GM18499 (cell line): ENCODE data around the gene SLC25A13.

Experiments used
- ATAC-seq: cut with Tn5 transposase; IDR thresholded peaks from one replicate; pipeline ENCODE4 v1.9.1; 2021; ENCODE audit warnings: moderate number of reproducible peaks; ENCODE audit not compliant: insufficient read depth, unreplicated experiment

Gene SLC25A13

DNA sequence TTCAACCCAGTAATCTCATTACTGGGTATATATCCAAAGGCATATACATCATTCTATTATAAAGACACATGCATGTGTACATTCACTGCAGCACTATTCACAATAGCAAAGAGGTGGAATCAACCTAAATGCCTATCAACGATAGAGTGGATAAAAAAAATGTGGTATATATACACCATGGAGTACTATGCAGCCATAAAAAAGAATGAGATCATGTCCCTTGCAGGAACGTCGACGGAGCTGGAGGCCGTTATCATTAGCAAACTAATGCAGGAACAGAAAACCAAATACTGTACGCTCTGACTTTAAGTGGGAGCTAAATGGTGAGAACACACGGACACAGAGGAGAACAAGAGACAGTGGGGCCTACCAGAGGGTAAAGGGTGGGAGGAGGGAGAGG lies 105.5 kb downstream of the SLC25A13 start:
- ATAC-seq, result no peak

DNA sequence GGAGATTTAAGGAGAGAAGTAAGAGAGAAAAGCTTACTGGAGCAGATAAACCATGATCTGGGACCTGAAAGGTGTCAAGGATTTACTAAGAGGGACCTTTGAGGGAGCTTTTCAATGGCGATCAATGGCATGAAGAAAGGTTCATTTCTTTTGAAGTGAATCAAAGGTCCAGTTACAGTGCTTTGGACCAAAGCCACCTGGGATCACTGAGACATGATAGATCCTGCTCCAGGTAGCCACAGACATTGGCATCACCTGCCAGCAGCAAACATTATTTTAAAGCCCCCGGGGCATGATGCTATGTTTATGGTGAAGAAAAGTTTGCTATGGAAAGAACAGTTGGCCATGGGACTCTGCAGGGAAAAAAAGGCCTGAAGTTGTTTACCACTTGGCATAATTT lies 109.4 kb downstream of the SLC25A13 start:
- no peak for ATAC-seq

DNA sequence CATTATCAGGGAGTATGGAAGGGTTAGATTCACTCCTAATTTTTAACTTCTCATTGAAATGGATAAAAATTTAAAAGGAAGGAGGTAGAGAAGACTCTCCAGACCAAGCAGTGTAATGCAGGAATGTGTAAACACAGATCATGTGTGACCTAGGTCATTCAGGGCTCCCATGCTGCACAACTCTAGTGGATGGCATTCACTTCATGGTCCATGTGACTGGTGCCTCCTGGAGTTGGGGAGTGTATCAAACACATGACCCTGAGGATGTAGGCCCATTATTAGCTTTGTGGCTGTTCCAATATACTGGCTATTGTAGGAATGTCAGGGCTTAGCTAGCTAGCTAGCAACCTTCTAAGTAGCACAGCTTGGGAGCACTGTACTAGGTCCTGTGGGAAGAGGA lies 109.9 kb downstream of the SLC25A13 start:
- ATAC-seq, result no peak

DNA sequence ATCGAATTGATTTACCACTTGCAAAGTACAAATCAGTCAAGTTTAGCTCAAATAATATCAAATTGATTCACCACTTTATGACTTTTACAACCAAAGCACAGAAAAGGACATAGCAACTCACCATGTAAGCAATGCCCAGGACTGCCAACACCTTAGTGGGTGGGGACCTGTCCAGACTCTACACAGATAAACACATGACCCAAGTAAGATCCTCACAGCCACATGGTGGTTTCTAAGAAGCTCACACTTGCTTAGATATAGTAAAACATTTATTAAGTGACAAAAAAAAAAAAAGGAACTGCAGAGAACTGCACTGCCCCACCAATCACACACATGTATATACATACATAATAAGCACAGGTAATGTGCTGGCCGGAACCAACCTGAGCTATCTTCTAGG lies 116.2 kb downstream of the SLC25A13 start:
- ATAC-seq, result no peak

DNA sequence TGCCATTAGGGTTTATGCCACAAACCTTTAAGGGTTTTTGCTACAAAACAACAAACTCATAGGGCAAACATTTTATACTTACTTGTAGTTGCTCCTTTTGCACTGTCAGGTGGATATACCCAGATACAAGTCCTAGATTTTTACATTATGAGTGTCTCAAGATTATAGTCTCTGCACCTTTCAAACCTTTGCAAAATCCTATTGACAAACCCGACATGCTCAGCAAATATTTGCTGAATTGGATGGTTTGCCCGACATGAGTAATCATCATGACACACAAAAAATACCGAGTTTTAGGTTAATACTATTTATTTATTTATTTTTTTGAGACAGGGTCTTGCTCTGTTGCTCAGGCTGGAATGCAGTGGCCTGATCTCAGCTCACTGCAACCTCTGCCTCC lies 117.3 kb downstream of the SLC25A13 start:
- no peak for ATAC-seq

DNA sequence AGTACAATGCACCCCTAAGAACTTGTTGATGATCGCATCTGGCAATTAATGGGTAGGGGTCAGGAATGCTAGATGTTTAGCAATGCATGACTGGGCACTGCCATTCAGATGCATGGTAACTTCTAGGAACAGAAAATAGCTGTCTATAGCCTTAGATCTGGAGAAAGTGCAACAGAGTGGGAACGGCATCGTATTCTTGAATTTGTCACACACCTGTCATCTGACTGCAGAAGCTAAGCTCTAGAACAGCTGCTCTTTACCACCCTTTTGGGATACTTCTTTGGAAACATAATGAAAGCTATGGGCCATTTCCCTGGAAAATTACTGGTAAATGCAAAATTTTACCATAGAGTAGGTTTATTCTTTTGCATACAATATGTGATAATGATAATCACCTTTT lies 118.1 kb downstream of the SLC25A13 start:
- ATAC-seq, result no peak

DNA sequence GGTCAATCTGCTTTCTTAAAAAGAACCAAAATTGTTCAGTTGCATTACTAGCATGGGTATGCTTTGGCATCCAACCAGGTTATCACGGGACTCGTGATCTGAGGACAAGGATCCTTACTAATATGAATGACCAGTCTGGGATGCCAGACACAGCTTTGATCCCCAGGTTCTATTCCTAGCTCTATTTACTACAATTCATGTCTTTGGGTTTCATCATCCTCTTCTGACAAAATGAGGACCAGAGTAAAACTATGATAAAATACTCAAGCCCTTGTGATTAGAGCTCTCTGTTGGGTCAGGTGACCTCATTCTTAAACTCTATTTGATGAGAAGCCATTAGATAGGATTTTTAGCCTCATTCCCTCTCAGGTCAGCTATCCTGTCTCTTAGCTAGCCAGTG lies 119.8 kb downstream of the SLC25A13 start:
- ATAC-seq, result no peak

DNA sequence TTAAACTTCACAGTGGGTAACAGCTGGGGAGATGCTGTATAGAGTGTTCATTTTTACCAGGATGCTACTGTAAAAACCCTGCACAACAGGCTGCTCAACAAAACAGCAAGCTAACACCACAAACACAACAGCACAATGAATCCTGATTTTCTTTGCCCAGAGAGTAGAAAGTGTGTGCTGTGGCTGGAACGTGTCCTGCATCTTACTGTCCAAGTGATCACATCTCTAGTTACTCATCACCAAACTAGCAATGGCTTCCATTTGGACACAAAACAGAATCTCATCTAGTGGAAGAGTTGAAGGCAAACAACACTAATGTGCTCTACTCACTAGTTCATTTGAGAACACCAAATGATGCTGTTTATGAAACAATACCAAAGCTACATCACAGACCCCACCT lies 121.2 kb downstream of the SLC25A13 start:
- no peak for ATAC-seq

DNA sequence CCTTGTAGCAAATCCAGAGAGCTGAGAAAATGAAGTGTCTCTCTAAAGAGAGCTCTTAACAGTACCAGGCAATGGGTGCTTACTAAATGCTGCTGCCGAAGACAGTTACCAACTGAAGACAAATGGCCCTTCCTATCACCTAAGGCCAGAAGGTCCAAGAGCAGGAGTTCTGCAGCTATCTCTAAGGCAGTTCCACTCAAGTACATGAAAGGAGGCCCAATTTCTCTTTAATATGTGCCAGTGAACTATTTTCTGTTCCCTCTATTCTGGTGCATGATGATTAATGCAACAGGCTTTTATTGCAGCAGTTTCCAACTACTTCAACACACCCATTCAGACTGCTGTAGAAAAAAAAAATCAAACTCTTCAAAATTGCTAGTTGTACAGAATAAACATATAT lies 122.5 kb downstream of the SLC25A13 start:
- ATAC-seq, result no peak

DNA sequence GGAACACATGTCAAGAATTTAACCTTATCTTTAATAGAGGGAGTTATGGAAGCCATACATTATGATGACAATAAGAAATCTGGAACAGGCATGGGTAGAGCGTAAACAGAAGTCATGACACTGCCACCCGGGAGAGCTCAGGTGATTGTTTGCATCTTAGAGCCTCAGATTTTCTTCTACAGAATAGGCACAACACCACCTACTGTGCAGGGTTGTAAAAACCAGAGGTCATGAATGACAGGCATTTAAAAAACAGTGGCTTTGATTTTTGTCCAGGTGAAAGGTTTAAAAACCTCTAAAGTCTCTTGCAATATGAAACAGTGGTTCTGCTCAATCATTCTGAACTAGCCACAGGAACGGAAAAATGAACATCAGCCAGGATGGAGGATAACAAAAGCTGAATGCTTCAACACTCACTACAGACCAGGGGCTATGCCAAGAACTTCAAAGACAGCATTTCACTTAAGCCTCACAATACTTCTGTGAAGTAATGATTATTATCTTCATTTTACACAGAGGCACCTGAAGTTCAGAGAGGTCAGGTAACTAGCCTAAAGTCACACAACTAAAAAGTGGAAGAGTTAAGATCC lies 123.8 kb downstream of the SLC25A13 start:
- ATAC-seq, result no peak

DNA sequence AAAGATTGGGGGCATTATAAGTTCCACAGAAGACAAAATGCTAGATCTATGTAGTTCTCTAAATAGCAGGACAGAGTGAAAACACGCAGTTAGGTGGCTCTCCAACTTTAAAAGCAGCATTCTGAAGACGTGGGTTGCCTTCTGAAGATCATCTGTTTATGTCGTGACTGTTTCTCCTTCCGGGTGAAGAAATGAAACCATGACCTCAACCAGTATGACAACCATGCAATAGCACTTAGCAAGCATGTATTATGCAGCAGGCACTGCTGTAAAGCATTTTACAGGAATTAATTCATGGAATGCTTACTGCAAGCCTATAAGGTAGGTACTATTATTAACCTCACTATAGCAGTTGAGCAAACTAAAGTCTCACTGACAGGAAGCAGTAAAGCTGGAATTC lies 125.2 kb downstream of the SLC25A13 start:
- ATAC-seq, result no peak

DNA sequence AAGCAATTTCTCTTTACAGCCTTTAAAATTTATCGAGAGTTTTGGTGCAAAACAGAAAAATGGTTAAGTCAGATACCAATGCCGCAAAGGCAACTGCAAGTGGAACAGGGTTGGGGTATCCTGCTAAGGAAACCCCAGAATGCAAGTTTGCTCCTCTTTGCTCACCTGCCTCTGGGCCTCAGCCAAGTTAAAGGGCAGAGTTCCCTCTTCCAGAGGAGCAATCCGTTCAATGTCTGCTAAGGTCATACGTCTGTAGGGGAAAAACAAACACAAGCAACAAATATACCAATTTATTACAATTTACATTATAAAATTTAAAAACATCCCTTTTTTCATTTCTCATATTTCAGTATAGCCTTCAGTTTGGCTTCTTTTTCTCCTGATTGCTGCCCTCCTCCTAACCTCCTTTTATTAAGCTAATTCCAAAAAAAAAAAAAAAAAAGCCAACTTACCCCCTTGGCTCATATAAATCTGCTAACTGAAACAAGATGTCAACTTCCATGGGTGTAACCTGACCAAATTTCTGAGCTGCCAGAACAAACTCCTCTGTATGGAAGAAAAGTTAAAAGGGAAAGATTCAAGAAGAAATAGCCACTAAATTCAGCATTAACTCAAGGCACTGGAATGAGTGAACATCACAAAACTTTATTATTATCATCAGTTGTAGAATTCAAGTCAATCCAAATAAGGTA lies 132.6 kb downstream of the SLC25A13 start:
- ATAC-seq, result no peak

DNA sequence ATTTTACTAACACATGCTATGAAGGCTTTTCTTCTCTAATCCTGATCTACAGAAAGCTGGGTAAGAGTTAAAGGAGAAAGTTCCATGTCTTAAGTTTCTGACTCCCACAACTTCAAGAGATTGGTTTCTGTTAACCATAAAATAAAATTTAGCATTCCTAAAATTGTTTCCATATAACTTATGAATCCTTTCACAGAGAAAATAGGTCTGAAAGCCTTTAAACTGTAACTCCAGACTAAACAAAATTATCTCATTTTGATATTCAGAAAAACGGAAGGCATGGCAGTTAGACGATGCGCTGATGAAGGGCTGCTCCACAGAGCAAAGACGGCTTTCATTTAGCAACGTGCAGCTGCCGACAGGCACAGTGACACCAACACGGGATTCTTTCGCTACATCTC lies 133.3 kb downstream of the SLC25A13 start:
- ATAC-seq, result no peak

DNA sequence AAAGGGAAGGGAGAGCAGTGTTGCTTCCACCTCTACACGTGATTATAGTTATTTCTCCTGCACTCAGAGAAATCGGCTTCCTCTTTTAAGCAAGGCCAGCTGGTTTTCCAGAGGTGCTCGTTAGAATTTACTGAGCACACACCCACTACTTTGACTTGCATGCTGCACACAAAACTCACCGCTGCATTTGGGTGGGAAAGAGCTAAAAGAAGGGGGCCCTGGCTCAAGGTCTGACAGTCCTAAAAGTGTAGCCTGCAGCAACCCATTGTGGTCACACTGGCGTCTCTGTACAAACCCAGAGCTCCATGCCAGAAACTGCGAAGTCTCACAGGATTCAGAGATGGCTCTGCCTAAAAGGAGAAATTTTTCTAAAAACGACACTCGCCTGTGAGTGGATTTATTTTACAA lies 133.7 kb downstream of the SLC25A13 start:
- ATAC-seq, result no peak

DNA sequence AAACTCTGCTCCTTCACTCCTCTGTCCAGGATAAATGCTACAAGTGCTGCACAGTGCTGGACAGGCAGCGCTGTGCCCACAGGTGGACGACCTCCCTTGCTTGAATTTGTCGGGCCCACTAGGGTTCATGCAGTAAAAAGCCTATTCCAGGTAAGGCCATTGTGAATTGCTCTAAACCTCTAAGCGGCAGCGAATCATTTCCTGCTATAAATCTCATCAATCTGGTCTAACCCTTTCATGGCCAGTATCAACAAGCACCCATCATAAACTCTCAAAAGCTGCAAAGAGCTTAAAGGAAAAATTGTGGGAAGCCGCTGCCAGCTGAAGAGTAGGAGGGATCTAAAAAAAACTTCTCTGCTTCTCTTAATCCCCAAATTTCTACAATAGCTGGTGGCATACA lies 134.2 kb downstream of the SLC25A13 start:
- no peak for ATAC-seq

DNA sequence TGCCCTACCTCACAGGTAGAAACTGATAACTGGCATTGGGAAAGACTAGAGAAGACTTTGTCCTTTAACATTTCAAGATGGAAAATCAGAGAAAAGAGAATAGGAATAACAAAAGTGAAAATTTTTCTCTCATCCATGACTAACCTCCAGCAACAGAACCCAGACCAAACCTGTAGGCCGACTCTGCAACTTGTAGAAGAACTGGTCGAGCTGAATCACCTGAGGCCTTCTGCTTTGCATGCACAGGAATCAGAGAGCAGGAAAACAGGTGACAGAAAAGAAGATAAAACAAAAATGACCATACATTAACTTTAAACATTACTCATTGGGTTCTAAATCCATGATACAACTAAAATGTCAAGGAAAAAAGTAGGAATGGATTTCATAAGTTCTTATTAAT lies 137.1 kb downstream of the SLC25A13 start:
- no peak for ATAC-seq

DNA sequence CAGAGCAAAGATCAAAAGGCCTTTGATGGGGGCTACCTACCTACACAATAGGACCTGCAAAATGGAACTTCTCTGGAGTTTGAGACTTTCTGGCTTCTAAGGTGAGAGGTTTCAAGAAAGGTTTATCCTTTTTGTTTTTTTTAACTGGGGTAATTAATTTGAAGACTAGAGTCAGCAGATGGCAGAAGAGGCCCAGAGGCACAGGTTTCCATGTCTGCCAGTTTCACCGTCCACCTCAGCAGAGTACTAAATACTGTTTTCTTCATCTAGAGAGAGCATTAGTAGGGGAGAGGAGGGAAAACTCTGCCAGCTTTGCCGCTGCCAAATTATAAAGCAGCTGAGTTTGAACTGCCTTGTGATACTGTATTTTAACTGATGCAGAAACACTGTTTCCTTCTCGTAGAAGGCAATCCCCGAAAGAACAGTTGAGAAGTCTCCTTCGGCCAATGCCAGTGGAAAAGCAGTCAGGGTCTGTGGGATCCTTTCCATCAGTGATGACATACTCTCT lies 138.7 kb downstream of the SLC25A13 start:
- ATAC-seq, result no peak

DNA sequence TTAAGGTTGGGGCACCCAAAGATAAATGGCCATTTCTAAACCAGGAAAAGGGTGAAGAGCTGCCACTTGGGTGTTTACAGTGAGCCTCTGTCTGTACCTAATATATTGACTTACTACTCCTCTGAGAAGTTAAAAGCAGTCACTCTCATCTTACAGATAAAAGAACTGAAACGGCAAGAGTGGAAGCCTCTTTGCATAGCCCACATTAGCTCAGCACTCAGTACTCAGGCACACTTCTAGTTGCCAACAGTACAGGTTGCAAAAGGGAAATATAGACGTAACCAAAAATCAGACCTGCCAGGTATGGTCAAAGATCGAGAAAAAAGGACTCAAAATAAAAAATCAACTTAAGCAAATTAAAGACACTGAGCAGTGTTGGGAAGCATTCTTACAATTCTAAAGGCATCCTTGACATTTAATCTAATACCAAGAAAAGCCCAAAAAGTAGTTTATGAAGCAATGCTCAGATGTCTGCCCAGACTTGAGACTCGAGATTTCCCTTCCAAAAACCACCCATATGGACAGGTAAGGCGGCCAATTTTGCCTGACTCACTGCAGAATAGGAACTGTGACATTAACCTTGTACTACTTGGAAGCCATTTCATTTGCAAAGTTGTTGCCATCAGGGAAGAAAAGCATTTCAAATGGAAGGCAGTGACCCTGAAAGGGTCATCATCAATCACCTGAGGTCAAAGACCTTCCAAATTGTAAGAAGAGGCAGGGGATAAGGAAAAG lies 139.3 kb downstream of the SLC25A13 start:
- ATAC-seq, result no peak

DNA sequence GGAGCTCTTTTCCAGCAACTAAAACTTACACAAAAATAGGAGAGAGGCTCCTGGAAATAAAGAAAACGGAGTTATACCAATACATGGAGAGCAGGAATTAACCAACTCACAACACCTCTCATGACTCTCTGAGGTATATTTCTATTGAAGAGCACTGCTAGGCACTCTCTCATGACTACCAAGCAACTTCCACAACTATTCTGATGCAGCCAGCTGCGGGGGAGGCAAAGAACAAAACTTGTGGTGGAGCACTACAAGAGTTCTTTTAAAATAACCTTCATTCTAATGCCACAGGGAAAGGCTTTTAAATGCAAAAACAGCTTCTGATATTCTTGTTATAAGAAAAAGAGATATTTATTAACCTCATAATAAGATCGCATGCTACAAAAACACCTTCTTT lies 140.7 kb downstream of the SLC25A13 start:
- no peak for ATAC-seq

DNA sequence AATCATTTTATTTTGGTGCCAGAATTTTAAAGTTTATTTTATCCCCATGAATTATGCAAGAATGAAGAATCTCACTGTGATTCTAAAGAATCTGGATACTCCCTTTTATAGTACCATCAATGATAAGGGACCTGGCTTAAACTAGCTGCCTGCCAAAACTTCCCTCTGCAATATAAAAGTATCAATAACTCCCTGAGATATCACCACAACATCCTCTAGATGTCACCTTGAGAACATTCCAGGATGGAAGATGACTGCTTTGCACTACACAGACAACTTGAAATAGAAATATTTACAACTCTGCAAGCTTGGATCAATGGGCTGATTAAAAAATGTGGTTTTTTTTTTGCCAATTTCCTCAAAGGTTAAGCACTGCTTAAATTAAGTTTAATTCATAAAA lies 142.1 kb downstream of the SLC25A13 start:
- ATAC-seq, result no peak

DNA sequence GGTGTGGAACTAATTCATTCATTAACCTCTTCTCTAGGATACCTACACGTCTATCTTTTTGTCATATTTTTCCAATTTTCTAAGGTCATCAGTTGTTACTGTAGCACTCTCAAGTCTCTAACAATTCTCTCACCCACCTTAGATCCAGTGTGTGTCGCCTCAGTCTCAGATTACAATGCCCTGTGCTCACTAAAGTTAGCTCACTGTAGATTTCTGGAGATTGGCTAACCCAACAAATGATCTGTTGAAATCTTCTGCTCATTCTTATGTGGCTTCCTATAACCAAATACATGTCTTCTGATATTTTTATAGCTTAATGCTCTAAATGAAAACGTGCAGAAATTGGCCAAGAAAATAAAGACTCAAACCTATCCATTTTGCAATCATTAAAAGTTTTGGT lies 142.6 kb downstream of the SLC25A13 start:
- ATAC-seq, result no peak

DNA sequence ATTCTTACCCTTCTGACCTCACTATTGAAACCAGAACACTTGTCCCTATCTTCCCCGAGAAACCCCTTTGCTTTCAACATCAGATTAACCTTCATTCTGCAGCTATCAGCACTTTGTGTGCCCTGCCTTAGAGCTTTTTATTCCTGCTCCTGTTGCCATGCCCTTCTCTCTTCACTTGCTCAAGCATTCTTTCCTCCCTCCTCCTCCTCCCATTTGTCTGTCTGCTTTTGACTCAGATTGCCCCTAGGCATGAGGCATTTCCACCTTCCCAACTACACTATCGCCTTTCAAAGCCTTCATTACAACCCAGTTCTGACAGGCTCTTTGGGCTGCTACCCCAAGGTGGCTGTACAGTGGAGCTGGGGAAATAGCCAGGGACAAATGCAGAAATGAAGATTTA lies 143.3 kb downstream of the SLC25A13 start:
- ATAC-seq, result no peak
